ENCODE results near the gene SLC35B2. TPM values are rescaled to one million over a fixed set of nuclear protein-coding genes. Genes with fewer than 3 reads are reported as not detected.

Gene SLC35B2
- total RNA-seq, 1 donor from 2014 or later: 55.6 TPM

MicroRNAs within 50 kb of the gene (microRNA counts, 767-probe panel; counts per million panel counts)
- microRNA hsa-miR-4647: not detected

Other genes with a start within 250 kb of the SLC35B2 start
- 66.6 and 68.6 TPM in 2 replicates for gene MRPL14, start 130.1 kb downstream of the SLC35B2 start, total RNA-seq
- gene TMEM63B, start 130.0 kb downstream of the SLC35B2 start, total RNA-seq: 45.2 and 46.7 TPM in 2 replicates
- 0.31 and 1.0 TPM in 2 replicates for gene CAPN11, start 98.7 kb downstream of the SLC35B2 start, total RNA-seq
- 109 and 219 TPM in 2 replicates for gene MYMX, start 40.6 kb downstream of the SLC35B2 start, total RNA-seq
- gene SLC29A1, start 33.9 kb downstream of the SLC35B2 start, total RNA-seq: 159 and 244 TPM in 2 replicates
- gene HSP90AB1, start 10.4 kb downstream of the SLC35B2 start, total RNA-seq: 1,588 and 1,639 TPM in 2 replicates
- 7.8 and 12.8 TPM in 2 replicates for gene NFKBIE, start 8.0 kb upstream of the SLC35B2 start, total RNA-seq
- gene TMEM151B, start 12.9 kb upstream of the SLC35B2 start, total RNA-seq: not detected in 2 replicates
- 6.1 and 6.8 TPM in 2 replicates for gene AARS2, start 55.8 kb upstream of the SLC35B2 start, total RNA-seq
- gene SPATS1, start 85.1 kb upstream of the SLC35B2 start, total RNA-seq: not detected in 2 replicates
- 23.0 and 23.6 TPM in 2 replicates for gene CDC5L, start 130.2 kb upstream of the SLC35B2 start, total RNA-seq

Data from myocyte (in vitro differentiated cells).